GM18498 (cell line): ENCODE measurements around the gene TTLL11.

Source experiments
- ATAC-seq: cut with Tn5 transposase; IDR thresholded peaks from one replicate; pipeline ENCODE4 v1.9.1; 2021; ENCODE audit warnings: mild to moderate bottlenecking, moderate library complexity; ENCODE audit not compliant: unreplicated experiment

Gene TTLL11

GRCh38 chr9:121820286-121821005, 272.7 kb downstream of the TTLL11 start:
- no peak for ATAC-seq

- ATAC-seq = no peak
Measured at GRCh38 chr9:121819428-121820231, 273.5 kb downstream of the TTLL11 start.

GRCh38 chr9:121818841-121819427, 274.2 kb downstream of the TTLL11 start:
- no peak for ATAC-seq

GRCh38 chr9:121818016-121818661, 275.0 kb downstream of the TTLL11 start:
- no peak for ATAC-seq

- ATAC-seq = no peak
Measured at GRCh38 chr9:121817476-121817875, 275.6 kb downstream of the TTLL11 start.

GRCh38 chr9:121816845-121817450, 276.2 kb downstream of the TTLL11 start:
- ATAC-seq = no peak

- no peak for ATAC-seq
Measured at GRCh38 chr9:121816449-121816817, 276.7 kb downstream of the TTLL11 start.

- no peak for ATAC-seq
Measured at GRCh38 chr9:121815546-121816448, 277.3 kb downstream of the TTLL11 start.

- no peak for ATAC-seq
Measured at GRCh38 chr9:121815084-121815483, 278.0 kb downstream of the TTLL11 start.

- ATAC-seq = no peak
Measured at GRCh38 chr9:121814594-121814993, 278.5 kb downstream of the TTLL11 start.

GRCh38 chr9:121813519-121814210, 279.4 kb downstream of the TTLL11 start:
- ATAC-seq = no peak

- ATAC-seq = no peak
Measured at GRCh38 chr9:121812159-121812735, 280.9 kb downstream of the TTLL11 start.

GRCh38 chr9:121811751-121812150, 281.4 kb downstream of the TTLL11 start:
- no peak for ATAC-seq

- no peak for ATAC-seq
Measured at GRCh38 chr9:121811140-121811539, 282.0 kb downstream of the TTLL11 start.

GRCh38 chr9:121810489-121810888, 282.6 kb downstream of the TTLL11 start:
- no peak for ATAC-seq

GRCh38 chr9:121809356-121810050, 283.6 kb downstream of the TTLL11 start:
- no peak for ATAC-seq

GRCh38 chr9:121808781-121809180, 284.3 kb downstream of the TTLL11 start:
- no peak for ATAC-seq

- no peak for ATAC-seq
Measured at GRCh38 chr9:121807823-121808278, 285.3 kb downstream of the TTLL11 start.
